GM12891 (cell line): ENCODE measurements around the gene GOLGA8T.
"Not testable (repeated sequence)": the region's sequence is repeated elsewhere in the genome, so short reads cannot be mapped to it uniquely, and the experiment has no call there.

Experiments
- PAX5 ChIP-seq: IDR thresholded peaks from 2 replicates; pipeline ENCODE4 v1.6.1; 2011; ENCODE audit warnings: low read length, moderate library complexity, mild to moderate bottlenecking; ENCODE audit not compliant: insufficient read depth, severe bottlenecking
- POLR2A ChIP-seq: IDR thresholded peaks from 2 replicates; pipeline ENCODE4 v1.6.1; 2011; ENCODE audit warnings: low read depth, low read length, control low read depth
- POLR2AphosphoS5 ChIP-seq: IDR thresholded peaks from 2 replicates; pipeline ENCODE4 v1.6.1; 2011; ENCODE audit warnings: low read depth, low read length, control low read depth
- POU2F2 ChIP-seq: IDR thresholded peaks from 2 replicates; pipeline ENCODE4 v1.6.1; 2011; ENCODE audit warnings: low read depth, mild to moderate bottlenecking, control low read depth, low read length, moderate library complexity
- SPI1 ChIP-seq: IDR thresholded peaks from 2 replicates; pipeline ENCODE4 v1.6.1; 2011; ENCODE audit warnings: low read depth, low read length, control low read depth
- TAF1 ChIP-seq: IDR thresholded peaks from 2 replicates; pipeline ENCODE4 v1.6.1; 2011; ENCODE audit warnings: low read depth, low read length, control low read depth

DNA sequence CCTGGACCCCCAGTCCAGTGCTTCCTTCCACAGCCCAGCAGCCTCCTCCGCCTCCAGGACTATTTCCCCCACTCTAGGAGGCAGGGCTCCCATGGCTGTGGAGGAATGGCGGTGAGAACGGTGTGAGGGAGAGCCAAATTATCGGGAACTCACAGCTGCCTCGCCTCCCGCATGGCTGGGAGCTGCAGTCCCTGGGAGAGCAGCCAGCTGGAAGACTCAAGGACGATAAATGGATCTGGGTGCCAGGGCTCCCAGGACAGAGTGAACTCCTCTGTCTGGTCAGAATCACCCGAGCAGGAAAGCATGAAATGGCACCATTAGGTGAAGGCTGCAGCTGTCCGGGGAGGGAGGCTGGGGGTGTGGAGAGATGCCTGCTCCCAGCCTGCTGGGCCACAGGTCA is 32.6 kb downstream of the GOLGA8T start:
- TF ChIP-seq TAF1, POLR2AphosphoS5, POLR2A, PAX5, SPI1, POU2F2: not testable (repeated sequence)
